NCI-H2107 treated with DMSO at 0.1 percent for 48 hours (cell line): ENCODE measurements around the gene MBD3.
"Not testable (repeated sequence)": the region's sequence is repeated elsewhere in the genome, so short reads cannot be mapped to it uniquely, and the experiment has no call there.

Experiments
- DNase-seq: peaks from one replicate; lab custom pipeline; 2025; ENCODE audit not compliant: unreplicated experiment; lab: John Stamatoyannopoulos, UW

Gene MBD3

DNA sequence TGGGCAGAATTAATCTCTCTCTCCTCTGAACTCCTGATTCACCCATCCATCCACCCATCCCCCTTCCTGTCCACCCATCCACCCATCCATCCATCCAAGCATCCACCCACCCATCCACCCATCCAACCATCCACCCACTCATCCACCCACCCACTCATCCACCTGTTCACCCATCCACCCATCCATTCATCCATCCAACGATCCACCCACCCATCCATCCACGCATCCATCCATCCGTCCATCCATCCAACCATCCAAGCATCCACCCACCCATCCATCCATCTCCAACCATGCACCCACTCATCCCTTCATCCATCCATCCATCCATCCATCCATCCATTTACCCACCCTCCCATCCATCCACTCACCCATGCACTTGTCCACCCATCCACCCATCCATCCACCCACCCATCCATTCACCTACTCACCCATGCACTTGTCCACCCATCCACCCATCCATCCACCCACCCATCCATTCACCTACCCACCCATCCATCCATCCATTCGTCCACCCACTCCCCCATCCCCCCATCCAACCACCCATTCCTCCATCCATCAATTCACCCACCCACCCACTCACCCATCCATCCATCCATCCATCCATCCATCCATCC is 43.2 kb downstream of the MBD3 start:
- DNase-seq, result no peak

DNA sequence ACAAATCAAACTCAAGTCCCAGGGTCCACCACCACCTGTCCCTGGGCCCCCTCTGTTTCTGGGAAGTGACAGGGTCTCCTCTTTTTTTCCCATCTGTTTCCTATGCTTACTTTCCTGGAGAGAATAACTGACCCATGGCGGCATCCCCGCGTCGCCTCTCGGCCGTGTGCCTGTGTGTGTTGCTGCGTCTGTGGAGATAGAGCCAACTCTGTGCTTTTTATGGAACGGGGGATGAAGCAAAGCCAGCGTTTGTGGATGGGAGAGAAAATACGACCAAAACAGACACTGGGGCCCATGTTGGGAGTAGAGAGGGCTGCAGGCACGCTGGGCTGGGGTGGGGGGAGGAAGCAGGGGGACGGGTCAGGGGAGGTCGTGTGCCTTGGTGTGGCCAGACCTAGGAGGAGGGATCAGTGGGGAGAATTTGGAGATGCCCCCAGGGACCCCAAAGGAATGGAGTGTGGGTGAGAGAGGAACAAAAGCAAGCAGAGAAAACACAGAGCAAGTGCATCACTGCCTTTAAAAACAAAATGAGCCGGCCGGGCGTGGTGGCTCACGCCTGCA is 52.2 kb downstream of the MBD3 start:
- no peak for DNase-seq

DNA sequence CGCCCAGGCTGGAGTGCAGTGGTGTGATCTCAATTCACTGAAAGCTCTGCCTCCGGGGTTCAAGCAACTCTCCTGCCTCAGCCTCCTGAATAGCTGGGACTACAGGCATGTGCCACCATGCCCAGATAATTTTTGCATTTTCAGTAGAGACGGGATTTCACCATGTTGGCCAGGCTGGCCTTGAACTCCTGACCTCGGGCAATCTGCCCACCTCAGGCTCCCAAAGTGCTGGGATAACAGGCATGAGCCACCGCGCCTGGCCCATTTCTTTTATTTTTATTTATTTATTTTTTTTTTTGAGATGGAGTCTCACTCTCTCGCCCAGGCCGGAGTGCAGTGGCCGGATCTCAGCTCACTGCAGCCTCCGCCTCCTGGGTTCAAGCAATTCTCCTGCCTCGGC is 52.9 kb downstream of the MBD3 start:
- DNase-seq, result not testable (repeated sequence)

DNA sequence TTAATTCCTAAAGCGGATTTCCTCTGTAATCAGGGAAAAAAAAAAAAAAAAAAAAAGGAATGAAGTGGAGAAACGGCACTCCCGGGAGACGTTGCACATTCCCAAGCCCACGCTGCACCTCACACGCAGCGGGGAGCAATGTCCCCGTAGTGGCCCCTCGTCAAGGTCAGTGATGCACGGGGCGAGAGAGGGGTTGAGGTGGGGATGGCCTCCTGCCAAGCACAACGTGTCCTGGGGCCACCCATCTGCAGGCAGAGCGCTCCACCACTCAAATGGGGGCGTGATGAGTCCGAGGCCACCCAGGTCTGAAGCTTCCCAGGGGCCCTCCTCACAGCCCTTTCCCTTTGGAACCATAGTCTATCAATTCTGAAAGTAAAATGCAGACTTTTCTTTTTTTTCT is 53.7 kb downstream of the MBD3 start:
- no peak for DNase-seq

DNA sequence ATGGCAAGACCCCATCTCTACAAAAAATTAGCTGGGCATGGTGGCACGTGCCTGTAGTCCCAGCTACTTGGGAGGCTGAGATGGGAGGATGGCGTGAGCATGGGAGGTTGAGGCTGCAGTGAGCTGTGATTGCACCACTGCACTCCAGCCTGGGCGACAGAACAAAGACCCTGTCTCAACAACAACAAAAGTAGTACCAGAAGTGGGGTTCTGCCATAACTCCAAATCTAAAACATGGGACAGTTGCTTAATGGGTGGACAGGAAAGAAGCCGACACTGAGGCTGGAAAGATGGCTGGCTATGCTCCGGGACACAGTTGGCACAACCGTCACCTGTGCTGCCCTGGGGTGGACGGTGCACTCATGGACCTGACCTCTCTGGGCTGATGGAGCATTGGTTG is 57.0 kb downstream of the MBD3 start:
- DNase-seq, result not testable (repeated sequence)

DNA sequence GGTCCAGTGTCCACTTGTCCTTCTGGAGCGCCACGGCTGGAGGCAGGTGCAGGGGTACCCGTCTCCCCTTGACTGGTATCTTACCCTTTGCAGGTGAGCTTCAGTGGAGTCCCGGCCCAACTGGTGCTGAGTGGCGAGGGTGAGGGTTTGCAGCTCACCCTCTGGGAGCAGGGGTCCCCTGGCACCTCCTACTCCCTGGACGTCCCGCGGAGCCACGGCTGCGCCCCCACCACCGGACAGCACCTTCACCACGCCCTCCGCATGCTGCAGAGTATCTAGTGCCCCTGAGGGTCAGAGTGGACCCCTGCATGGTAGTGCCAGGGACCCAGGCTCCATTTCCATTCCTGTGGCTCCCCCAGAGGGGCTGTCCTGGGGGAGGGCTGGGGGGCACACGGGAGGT is 57.7 kb downstream of the MBD3 start:
- no peak for DNase-seq

DNA sequence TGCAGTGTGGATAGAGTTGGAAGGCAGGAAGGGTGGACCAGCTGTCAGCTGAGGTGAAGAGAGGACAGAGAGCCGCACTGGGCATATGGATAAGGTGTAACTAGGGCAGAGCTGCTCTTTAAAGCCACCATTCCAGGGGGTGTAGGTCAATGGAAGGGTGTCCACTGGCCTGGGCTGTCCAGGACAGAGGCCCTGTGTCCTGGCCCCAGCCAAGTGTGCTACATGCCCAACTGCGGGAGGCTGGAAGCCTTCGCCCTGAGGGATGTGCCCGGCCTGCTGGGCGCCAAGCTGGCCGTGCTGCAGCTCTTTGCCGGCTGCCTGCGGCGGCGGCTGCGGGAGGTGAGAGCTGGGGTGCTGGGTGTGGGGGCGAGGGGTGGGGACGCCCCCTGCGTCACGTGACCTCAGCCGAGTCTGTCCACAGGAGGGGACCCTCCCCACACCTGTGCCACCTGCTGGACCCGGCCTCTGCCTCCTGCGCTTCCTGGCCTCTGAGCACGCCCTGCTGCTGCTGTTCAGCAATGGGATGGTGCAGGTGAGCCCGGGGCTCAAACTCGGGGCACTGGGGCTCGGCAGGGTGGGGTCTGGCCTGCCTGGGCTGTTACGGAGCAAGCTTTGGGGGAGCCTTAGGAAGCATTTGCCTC is 59.0 kb downstream of the MBD3 start:
- no peak for DNase-seq

DNA sequence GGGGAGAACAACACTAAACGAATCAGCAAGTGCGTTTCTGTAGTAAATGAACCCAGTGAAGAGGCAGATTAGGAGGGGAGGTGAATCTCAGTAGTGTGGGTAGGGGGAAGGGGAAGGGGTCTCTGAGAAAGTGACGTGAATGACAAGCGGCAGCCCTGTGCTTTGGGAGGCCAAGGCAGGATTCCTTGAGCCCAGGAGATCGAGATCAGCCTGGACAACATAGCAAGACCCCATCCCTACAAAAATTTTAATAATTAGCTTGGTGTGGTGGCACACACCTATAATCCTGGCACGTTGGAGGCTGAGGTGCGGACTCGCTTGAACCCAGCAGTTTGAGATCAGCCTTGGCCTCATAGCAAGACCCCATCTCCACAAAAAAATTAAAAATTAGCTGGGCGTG is 60.7 kb downstream of the MBD3 start:
- DNase-seq, result no peak

DNA sequence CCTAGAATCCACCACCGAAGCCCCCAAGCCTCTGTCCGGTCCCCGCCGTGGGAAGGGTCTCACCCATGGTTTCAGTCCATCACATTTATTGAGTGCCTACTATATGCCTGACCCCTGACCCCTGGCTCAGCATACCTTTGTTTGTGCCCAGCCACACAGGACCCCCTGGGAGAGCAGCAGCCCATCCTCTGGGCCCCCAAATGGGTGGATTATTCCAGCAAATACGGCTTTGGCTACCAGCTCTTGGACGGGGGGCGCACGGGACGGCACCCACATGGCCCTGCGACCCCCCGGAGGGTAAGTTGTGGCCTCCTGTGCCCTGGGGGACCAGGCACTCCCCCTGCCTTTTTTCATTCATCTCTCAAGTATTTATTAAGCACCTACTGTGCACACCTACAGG is 61.1 kb downstream of the MBD3 start:
- no peak for DNase-seq

DNA sequence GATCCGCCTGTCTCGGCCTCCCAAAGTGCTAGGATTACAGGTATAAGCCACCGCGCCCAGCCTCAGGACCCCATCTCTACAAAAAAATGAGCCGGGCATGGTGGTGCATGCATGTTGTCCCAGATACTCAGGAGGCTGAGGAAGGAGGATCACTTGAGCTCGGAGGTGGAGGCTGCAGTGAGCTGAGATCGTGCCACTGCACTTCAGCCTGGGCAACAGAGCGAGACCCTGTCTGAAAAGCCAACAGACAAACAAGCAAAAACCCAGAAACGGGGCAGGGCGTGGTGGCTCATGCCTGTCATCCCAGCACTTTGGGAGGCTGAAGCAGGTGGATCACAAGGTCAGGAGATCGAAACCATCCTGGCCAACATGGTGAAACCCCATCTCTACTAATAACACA is 61.8 kb downstream of the MBD3 start:
- not testable (repeated sequence) for DNase-seq

DNA sequence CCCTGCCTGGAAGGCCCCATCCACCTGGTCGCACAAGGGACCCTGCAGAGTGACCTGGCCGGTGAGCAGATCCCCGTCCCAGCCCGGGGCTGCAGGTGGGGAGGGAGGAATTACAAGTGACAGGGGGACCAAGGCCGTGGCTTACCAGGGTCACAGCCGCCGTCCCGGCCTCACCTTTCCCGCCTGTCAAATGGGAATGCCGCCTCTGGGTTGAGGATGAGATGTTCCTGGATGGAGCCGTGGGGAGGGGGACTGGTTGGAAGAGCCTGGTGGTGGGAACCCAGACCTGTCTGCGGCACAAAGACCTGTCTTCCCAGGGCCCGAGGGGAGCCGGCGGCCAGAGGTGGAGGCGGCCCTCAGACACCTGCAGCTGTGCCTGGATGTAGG is 63.2 kb downstream of the MBD3 start:
- DNase-seq, result no peak

DNA sequence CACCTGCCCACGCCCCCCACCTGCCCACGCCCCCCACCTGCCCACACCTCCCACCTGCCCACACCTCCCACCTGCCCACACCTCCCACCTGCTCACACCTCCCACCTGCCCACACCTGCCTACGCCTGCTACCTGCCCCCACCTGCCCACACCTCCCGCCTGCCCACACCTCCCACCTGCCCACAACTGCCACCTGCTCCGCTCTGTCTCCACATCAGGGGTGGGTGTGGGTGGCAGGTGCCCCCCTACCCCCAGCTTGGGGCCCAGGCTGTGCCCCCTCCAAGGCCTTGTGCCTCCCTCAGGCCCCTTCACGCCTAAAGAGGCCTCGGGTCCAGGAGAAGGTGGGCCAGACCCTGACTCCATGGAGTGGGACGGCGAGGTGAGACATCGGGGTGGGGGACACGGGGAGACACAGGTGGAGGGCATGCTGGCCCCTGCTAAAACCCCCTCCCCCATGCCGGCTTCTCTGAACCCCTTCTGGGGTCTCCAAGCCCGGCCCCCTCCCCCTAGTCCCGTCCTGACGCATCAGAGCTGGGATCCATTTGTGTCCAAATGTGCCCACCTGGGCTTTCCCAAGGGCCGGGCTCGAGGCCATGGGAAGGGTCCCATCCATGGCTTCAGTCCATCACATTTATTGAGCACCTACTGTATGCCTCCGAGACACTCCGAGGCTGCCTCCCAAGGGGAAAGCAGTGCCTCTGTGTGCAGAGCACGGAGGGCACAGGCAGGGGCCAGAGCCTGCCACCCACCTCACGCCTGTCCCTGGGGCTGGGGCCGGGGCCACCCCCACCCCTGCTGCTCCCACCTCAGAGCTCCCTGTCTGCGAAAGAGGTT is 63.9 kb downstream of the MBD3 start:
- no peak for DNase-seq

DNA sequence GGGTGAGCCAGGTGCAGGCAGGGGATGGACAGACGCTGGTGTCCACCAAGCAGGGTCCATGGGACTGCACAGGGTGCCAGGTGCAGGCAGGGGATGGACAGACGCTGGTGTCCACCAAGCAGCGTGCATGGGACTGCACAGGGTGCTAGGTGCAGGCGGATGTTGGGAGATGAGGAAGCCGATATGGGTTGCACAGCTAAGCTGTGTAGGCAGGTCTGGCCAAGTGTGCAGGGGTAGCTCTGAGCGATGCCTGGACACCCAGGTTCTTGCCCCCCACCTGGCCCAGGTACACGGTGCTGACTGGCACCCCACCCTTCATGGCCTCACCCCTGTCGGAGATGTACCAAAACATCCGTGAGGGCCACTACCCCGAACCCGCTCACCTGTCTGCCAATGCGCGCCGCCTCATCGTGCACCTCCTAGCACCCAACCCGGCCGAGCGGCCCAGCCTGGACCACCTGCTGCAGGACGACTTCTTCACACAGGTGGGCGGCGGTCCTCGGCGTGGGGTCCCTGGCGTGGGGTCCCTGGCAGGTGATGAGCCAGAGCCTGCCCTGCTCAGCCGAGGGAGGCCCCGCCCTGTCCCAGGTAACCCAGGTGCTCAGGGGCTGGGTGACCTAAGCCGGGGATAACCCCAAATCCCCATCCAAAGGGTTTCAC is 64.9 kb downstream of the MBD3 start:
- no peak for DNase-seq

DNA sequence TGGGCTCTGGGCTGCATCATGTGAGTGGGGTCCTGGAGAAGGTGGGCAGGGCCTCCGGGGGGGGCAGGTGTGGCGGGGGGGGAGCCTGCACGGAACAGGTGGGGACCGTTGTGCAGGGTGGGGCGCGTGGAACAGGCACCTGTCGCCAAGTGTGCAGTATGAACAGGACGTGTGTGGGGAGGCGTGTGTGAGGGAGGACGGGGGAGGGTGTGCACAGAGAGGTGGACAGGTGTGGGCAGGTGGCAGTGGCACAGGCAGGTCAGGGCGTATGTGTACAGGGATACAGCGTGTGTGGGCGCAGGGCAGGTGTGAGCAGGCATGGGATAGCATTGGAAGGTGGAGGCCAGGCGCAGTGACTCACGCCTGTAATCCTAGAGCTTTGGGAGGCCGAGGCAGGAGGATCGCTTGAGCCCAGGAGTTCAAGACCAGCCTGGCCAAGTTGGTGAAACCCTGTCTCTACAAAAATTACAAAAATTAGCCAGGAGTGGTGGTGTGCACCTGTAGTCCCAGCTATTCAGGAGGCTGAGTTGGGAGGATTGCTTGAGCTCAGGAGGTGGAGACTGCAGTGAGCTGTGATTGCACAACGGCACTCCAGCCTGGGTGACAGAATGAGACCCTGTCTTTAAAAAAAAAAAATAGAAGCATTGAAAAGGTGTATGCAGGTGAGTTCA is 65.6 kb downstream of the MBD3 start:
- DNase-seq, result no peak

DNA sequence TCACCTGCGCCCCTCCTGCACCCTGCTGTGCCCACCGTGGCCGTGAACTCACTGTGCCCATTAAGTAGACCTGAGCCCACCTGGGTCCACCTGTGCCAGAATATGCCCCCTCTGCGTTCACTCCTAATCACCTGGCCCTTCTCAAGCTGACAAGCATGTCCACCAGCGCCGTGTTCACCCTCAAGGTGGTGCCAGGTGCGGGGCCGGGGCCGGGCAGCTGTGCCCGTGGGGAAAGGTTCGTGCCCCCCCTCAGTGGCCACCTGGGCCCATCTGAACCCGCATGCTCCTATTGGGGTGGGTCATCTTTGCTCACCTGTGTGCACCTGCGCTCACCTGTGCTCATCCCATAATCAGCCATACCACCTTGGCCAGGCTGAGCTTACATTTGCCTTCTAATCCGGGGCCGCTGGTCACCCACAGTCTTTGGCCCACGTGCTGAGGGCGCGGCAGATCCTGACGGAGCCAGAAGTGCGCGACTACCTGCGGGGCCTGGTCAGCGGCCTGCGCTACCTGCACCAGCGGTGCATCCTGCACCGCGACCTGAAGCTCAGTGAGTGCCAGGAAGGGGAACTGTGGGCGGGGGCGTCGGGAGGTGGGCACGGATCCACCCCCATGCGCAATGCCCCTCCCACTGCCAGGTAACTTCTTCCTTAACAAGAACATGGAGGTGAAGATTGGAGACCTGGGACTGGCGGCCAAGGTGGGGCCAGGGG is 66.4 kb downstream of the MBD3 start:
- DNase-seq, result no peak

DNA sequence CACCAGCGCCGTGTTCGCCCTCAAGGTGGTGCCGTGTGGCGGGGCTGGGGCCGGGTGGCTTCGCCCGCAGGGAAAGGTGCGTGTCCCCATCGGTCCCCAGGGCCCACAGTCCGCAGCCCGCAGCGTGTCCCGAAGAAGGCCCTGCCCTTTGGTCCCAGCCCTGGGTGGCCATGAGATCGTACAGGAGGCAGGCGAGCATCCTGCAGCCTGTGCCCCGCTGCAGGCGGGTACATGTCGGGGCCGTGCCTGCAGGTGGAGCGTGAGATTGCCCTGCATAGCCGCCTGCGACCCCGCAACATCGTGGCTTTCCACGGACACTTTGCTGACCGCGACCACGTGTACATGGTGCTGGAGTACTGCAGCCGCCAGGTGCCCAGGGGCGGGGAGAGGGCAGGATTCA is 67.3 kb downstream of the MBD3 start:
- no peak for DNase-seq

DNA sequence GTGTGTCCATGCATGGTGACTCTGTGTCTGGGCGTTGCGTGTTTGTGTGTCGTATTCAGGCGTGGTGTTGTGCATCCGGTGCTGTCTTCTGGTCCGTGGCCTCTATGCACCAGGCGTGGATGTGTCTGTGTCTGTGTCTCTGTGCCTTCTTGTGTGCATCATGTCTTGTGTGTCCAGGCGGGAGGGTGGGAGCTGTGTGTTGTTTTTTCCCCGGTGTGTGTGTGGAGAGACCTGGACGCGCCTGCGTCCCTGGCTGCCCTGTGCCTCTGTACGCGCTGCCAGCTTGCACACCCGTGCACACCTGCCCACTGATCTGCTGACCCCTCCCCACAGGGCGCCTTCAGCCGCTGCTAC is 67.7 kb downstream of the MBD3 start:
- no peak for DNase-seq

DNA sequence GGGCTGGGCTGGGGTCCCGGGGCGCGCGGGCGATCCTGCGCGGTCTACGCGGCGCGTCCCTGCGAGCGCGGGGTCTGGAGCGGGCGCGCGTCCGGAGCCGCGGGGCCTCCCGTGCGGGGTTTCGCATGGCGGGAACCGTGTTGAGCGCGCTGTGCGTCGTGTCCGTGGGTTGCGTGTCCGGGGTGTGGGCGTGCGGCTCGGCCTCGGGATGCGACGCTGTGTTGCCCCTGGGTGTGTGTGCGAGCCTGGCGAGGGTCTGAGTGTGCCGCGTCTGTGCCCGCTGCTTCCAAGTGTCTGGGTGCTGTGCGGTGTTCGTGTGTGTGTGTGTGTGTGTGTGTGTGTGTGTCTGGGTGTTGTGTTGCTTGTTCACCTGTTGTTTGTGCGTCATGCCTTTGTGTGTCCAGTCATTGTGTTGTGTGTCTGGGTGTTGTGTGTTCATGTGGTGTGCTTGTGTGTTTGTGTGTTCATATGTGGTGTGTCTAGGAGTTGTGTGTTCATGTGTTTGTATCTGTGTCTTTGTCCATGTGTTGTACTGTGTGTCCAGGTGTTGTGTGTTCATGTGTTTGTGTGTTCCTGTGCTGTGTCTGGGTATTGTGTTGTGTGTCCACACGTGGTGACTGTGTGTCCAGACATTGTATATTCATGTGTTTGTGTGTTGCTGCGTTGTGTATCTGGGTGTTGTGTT is 68.2 kb downstream of the MBD3 start:
- DNase-seq, result no peak
